ENCODE results near the gene IQSEC3.
"Not testable (repeated sequence)": the region's sequence is repeated elsewhere in the genome, so short reads cannot be mapped to it uniquely, and the experiment has no call there.

DNA sequence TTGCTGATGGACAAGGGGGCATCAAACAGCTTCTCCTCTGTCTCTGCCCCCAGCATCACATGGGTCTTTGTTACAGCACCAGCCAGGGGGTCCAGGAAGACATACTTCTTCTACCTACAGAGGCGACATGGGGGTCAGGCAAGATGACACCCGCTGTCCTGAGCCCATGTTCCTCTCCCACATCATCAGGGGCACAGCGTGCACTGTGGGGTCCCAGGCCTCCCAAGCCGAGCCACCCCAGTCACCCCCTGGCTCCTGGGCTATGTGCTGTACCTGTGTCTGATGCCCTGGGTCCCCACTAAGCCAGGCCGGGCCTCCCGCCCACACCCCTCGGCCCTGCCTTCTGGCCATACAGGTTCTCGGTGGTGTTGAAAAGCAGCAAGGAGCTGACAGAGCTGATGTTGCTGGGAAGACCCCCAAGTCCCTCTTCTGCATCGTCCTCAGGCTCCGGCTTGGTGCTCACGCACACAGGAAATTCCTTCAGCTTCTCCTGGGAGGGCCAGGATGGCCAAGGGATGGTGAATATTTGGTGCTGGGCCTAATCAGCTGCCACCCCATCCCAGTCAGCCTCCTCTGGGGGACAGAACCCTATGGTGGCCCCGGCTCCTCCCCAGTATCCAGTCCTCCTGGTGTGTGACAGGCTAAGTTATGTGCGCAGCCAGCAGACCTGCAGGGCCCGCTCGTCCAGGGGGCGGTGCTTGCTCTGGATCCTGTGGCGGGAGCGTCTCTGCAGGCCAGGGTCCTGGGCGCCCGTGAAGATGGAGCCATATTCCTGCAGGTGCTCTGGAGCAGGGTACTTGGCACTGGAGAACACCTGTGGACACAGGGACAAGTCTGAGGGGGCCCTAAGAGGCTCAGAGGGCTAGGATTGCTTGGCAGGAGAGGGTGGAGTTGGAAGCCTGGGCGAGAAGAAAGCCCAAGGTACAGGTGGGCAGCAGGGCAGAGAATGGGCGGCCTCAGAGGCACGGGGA lies 48.9 kb upstream of the IQSEC3 start:
- TF ChIP-seq, protein P1, sequence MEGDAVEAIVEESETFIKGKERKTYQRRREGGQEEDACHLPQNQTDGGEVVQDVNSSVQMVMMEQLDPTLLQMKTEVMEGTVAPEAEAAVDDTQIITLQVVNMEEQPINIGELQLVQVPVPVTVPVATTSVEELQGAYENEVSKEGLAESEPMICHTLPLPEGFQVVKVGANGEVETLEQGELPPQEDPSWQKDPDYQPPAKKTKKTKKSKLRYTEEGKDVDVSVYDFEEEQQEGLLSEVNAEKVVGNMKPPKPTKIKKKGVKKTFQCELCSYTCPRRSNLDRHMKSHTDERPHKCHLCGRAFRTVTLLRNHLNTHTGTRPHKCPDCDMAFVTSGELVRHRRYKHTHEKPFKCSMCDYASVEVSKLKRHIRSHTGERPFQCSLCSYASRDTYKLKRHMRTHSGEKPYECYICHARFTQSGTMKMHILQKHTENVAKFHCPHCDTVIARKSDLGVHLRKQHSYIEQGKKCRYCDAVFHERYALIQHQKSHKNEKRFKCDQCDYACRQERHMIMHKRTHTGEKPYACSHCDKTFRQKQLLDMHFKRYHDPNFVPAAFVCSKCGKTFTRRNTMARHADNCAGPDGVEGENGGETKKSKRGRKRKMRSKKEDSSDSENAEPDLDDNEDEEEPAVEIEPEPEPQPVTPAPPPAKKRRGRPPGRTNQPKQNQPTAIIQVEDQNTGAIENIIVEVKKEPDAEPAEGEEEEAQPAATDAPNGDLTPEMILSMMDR (IDR thresholded peaks at IDR 0.05), result not testable (repeated sequence)
- not testable (repeated sequence) for TF ChIP-seq EP300, POLR2A, POLR2AphosphoS5 (IDR thresholded peaks at IDR 0.05)

Data from upper lobe of left lung (tissue), 4 donors.